GM12873 (cell line): ENCODE data around the gene NPLOC4.

Experiments used
- CTCF ChIP-seq: IDR thresholded peaks from 2 replicates; pipeline ENCODE4 v1.5.1; 2012; ENCODE audit warnings: low read depth, mild to moderate bottlenecking, moderate library complexity, low read length, control low read depth; ENCODE audit not compliant: insufficient read depth; ENCODE audit errors: missing control alignments

NPLOC4 gene

GRCh38 chr17:81636505-81637288 lies at the start of gene NPLOC4, which contains the start of gene TSPAN10:
NPLOC4 (minus strand) TSS chr17:81637112; CDS start chr17:81636930, 182 bp downstream.
TSPAN10 (plus strand) TSS chr17:81637196; CDS start chr17:81642413, 5,217 bp downstream.
- no peak for TF ChIP-seq CTCF

GRCh38 chr17:81686614-81687013 lies 49.7 kb upstream of the NPLOC4 start:
- TF ChIP-seq CTCF = no peak

- TF ChIP-seq CTCF = no peak
These were observed 48.2 kb upstream of the NPLOC4 start for GRCh38 chr17:81685108-81685507.

GRCh38 chr17:81684442-81684911 lies 47.6 kb upstream of the NPLOC4 start:
- TF ChIP-seq CTCF = no peak

DNA sequence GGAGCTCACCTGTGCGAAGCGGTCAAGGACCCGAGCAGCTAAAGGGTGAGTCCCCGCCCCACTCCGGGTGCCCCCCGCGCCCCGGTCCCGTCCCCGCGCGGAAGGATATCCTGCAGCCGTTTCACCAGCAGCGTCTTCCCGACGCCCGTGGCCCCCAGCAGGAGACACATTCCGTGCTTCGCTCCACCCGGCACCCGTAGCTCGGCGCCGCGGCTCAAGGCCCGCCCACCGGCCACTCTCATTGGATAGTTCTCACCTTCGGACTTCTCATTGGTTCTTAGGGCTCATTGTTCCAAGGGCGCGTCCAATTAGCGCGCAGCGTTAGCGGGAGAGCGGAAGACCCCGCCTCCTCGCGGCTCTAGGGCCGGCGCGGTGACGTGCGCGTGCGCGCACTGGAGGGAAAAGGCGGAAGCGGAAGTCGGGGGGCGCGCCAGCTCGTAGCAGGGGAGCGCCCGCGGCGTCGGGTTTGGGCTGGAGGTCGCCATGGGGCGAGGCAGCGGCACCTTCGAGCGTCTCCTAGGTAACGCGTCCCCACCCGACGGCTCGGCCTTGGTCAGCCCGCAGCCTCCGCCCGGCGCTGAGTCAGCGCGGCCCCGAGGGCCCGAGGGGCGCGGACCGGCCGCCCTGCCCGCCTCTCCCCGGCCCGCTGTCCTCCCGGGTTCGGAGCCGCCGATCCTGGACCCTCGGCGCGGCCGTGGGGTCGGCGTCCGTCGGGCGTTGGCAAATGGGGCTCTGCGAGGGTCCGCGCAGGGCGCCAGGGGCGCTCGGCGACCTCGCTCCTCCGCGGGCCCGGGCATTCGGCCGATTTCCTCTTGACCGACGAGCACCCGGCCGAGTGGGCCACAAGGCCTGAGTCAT lies 46.9 kb upstream of the NPLOC4 start, which contains the start of the genes ARL16 and HGS:
Gene ARL16 (minus strand): TSS at position 214 of the 858 bp plus-strand sequence. CDS start 44 bp downstream, at position 170.
Gene HGS (plus strand): TSS at position 428 of the 858 bp plus-strand sequence. CDS start 56 bp downstream, at position 484.
- no peak for TF ChIP-seq CTCF

GRCh38 chr17:81683208-81683583 lies 46.3 kb upstream of the NPLOC4 start:
- TF ChIP-seq CTCF = no peak

DNA sequence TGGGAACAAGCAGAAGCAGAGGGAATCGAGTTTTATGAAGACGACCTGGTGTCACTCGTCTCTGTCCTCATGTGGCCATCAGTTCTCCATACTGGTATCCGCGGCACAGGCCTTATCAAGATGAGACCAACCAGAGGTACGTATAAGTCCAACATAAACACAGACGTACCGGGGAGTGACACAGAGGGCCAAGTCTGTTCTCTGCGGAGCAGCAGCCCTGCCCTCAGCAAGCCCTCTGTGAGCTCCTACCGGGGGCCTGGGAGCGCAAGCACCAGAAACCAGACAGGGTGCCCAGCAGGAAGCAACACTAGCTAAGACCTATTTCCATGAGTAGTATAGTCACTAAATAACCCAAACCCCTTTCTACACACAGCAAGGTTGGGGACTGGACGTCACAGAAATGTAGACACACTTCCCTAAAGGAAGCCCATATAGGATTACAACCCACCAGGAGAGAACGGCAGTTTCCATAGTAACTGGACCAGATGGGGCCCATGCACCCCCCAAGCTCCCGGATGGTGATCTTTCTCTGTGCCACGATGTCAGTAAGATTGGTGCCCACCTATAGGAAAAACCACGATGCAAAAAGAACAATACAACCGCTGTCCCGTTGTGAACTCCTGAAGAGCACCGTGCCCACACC lies 45.8 kb upstream of the NPLOC4 start:
- no peak for TF ChIP-seq CTCF
